Lower lobe of right lung (tissue), 2 donors: ENCODE measurements around the gene PIGM. TPM values are rescaled to one million over a fixed set of nuclear protein-coding genes. Genes with fewer than 3 reads are reported as not detected.

Experiments
- ATAC-seq, 2 donors: fragments of 200-7000 bp; cut with Tn5 transposase; one replicate each; pipeline ENCODE4 v1.9.1; 2020 to 2022; ENCODE audit warnings: mild to moderate bottlenecking in 2 of 2, moderate library complexity in 2 of 2
- DNase-seq: peaks from one replicate; pipeline ENCODE4 v3.0.0-alpha.2; 2020
- H3K27ac ChIP-seq: fragments of 200-600 bp; one replicate; pipeline ENCODE4 v1.8.0; 2022
- H3K27me3 ChIP-seq: fragments of 200-600 bp; one replicate; pipeline ENCODE4 v1.8.0; 2022; ENCODE audit warnings: low read depth
- H3K36me3 ChIP-seq: fragments of 200-600 bp; one replicate; pipeline ENCODE4 v1.8.0; 2022; ENCODE audit warnings: mild to moderate bottlenecking
- H3K4me1 ChIP-seq: fragments of 200-600 bp; one replicate; pipeline ENCODE4 v1.8.0; 2022
- H3K4me3 ChIP-seq: fragments of 200-600 bp; one replicate; pipeline ENCODE4 v1.8.0; 2022; ENCODE audit warnings: mild to moderate bottlenecking
- H3K9me3 ChIP-seq: fragments of 200-600 bp; one replicate; pipeline ENCODE4 v1.8.0; 2022
- CTCF ChIP-seq: fragments of 200-600 bp; IDR thresholded peaks from one replicate; pipeline ENCODE4 v1.8.0; 2022; ENCODE audit warnings: antibody characterized with exemption, mild to moderate bottlenecking
- intact Hi-C: fragments of 100-400 bp; cut with DNase I; formaldehyde crosslinking; loops from one replicate; pipeline ENCODE4 v1.11.0; 2022
- total RNA-seq: library from RNA; stranded (reverse); fragmentation: NEBNext Ultra II Directional; extraction: Animal tissue kit (Norgen Biotek cat#: 25700); gene quantifications from one replicate; pipeline ENCODE4 v1.2.1, GENCODE V29; 2021
- donor health status: DM: no; HTN: yes; CAD: no; lungs with severe emphysema.

The PIGM gene
- total RNA-seq, 1 donor from 2014 or later = 6.9 TPM

- TF ChIP-seq CTCF = no peak
- DNase-seq = no peak
- Histone ChIP-seq H3K9me3 (no peaks in the 10 kb centered on the region), H3K4me3 (no peak overlapping the region), H3K4me1 (no peaks in the 10 kb centered on the region), H3K27ac (no peak overlapping the region), H3K27me3 (no peaks in the 10 kb centered on the region), H3K36me3 (no peaks in the 10 kb centered on the region)
- intact Hi-C loops = no loop called here
- ATAC-seq = no peak
These were observed 51.0 kb downstream of the PIGM start for GRCh38 chr1:159980786-159981185.

- no peak overlapping the region for H3K27ac ChIP-seq
- TF ChIP-seq CTCF = no peak
- no peaks in the 10 kb centered on the region for H3K9me3 ChIP-seq
- no peak for DNase-seq
- no peak for ATAC-seq
- H3K4me3 ChIP-seq = no peak overlapping the region
- intact Hi-C loops = no loop called here
- no peaks in the 10 kb centered on the region for H3K36me3 ChIP-seq
- no peaks in the 10 kb centered on the region for H3K4me1 ChIP-seq
- H3K27me3 ChIP-seq = no peaks in the 10 kb centered on the region
These were observed 51.7 kb downstream of the PIGM start for GRCh38 chr1:159980076-159980475.

- no peak overlapping the region for H3K27ac ChIP-seq
- no peaks in the 10 kb centered on the region for H3K36me3 ChIP-seq
- no peak for TF ChIP-seq CTCF
- no peak for DNase-seq
- H3K4me3 ChIP-seq = no peak overlapping the region
- H3K27me3 ChIP-seq = no peaks in the 10 kb centered on the region
- no peaks in the 10 kb centered on the region for H3K4me1 ChIP-seq
- H3K9me3 ChIP-seq = no peaks in the 10 kb centered on the region
- intact Hi-C loops = no loop called here
- ATAC-seq = no peak
These were observed 52.5 kb downstream of the PIGM start for GRCh38 chr1:159979257-159979656.

GRCh38 chr1:159978107-159978398, 53.7 kb downstream of the PIGM start:
- no peak for ATAC-seq

GRCh38 chr1:159977364-159978106, 54.3 kb downstream of the PIGM start:
- Histone ChIP-seq H3K27ac (no peak overlapping the region), H3K9me3 (no peaks in the 10 kb centered on the region), H3K36me3 (no peaks in the 10 kb centered on the region), H3K27me3 (no peaks in the 10 kb centered on the region), H3K4me1 (no peaks in the 10 kb centered on the region), H3K4me3 (no peak overlapping the region)
- ATAC-seq = no peak
- intact Hi-C loops = no loop called here
- DNase-seq = no peak
- no peak for TF ChIP-seq CTCF

More at GRCh38 chr1:159978107-159978398, 53.7 kb downstream of the PIGM start:
- no peak overlapping the region for H3K27ac ChIP-seq
- H3K27me3 ChIP-seq = no peaks in the 10 kb centered on the region
- DNase-seq = no peak
- H3K36me3 ChIP-seq = no peaks in the 10 kb centered on the region
- no peaks in the 10 kb centered on the region for H3K4me1 ChIP-seq
- H3K9me3 ChIP-seq = no peaks in the 10 kb centered on the region
- H3K4me3 ChIP-seq = no peak overlapping the region
- no peak for TF ChIP-seq CTCF
- intact Hi-C loops = no loop called here

Other genes with a start within 250 kb of the PIGM start
- gene FCRL6, start 229.6 kb downstream of the PIGM start, total RNA-seq = 2.3 TPM
- gene SLAMF8, start 205.1 kb downstream of the PIGM start, total RNA-seq = 51.2 TPM
- 0.35 TPM for gene VSIG8, start 169.3 kb downstream of the PIGM start, total RNA-seq
- 10.2 TPM for gene CFAP45, start 131.8 kb downstream of the PIGM start, total RNA-seq
- 451 TPM for gene TAGLN2, start 106.5 kb downstream of the PIGM start, total RNA-seq
- gene IGSF9, start 86.4 kb downstream of the PIGM start, total RNA-seq = 2.0 TPM
- not detected for gene SLAMF9, start 77.8 kb downstream of the PIGM start, total RNA-seq
- gene KCNJ10, start 38.2 kb upstream of the PIGM start, total RNA-seq = 0.15 TPM
- not detected for gene KCNJ9, start 49.5 kb upstream of the PIGM start, total RNA-seq
- gene IGSF8, start 66.6 kb upstream of the PIGM start, total RNA-seq = 35.9 TPM
- gene ATP1A2, start 83.8 kb upstream of the PIGM start, total RNA-seq = 4.5 TPM
- 1.1 TPM for gene ATP1A4, start 119.6 kb upstream of the PIGM start, total RNA-seq
- gene CASQ1, start 158.6 kb upstream of the PIGM start, total RNA-seq = 0.27 TPM
- gene PEA15, start 173.4 kb upstream of the PIGM start, total RNA-seq = 132 TPM
- 114 TPM for gene DCAF8, start 230.6 kb upstream of the PIGM start, total RNA-seq